DMS153 treated with DMSO at 0.1 percent for 48 hours (cell line): Measurements from ENCODE around the gene ARHGAP31.
"Not testable (repeated sequence)": the region's sequence is repeated elsewhere in the genome, so short reads cannot be mapped to it uniquely, and the experiment has no call there.

Experiments
- DNase-seq: peaks from one replicate; lab custom pipeline; 2025; ENCODE audit not compliant: unreplicated experiment; lab: John Stamatoyannopoulos, UW

ARHGAP31 gene

DNA sequence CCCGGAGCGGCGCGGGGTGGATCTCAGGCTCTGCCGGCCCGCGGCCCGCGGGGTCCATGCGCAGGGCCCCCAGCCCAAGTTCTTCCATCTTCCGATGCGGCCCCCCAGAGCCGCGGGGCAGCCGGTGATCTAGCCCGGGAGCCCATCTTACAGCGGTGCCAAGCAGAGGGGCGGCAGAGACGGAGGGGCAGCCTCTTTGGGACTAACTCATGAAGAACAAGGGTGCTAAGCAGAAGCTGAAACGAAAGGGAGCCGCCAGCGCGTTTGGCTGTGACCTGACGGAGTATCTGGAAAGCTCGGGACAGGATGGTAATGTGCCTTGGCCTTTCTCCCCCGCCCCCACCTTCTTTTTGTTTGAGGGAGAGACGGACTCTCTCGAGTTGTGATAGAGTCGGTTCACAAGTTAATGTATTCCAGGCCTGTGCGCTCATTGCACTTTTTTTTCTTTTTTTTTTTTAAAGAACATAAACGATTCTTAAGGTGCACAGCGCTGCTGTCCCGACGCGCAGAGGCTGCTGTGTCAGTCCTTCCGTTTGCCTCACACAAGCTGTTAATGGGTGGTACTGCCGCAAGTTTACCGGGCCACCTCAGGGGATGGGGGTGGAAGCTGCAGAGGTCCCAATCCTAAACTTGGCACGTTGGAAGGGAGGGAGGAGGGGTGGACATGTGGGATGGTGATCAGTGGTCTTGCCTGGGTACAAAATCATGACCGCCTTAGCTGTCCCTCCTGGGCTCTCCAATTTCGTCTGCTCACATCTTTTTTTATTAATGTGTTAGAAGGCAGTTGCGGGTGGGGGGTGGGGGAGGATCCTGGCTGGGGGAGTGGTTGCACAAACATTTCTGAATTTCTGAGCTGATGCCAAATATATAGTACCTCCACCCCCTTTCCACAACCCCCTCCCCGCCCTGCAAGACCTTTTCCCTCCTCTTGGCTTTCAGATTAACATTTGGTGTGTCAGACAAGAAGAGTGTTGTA lies 801 bp downstream of the ARHGAP31 start:
- DNase-seq = peak; percentile 31

- no peak for DNase-seq
These were observed 1.9 kb downstream of the ARHGAP31 start for GRCh38 chr3:119295816-119296726.

DNA sequence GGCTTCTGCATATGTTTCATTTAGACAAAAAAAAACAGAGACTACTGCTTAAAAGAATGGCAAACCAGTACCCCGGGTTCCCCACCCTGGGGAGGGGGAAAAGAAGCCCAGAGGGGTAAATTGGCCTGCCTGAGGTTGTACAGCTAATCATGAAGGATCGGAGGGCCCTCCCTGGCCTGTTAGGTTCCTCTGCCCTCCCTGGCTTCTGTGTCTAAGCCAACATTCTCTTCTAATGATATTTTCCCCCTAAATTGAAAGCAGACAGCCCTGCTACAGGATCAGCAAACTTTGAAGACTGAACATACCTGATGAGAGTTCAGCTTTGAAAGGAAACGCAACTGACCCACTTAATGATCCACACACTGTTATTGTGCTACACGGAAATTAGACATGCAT lies 2.5 kb downstream of the ARHGAP31 start:
- no peak for DNase-seq

DNA sequence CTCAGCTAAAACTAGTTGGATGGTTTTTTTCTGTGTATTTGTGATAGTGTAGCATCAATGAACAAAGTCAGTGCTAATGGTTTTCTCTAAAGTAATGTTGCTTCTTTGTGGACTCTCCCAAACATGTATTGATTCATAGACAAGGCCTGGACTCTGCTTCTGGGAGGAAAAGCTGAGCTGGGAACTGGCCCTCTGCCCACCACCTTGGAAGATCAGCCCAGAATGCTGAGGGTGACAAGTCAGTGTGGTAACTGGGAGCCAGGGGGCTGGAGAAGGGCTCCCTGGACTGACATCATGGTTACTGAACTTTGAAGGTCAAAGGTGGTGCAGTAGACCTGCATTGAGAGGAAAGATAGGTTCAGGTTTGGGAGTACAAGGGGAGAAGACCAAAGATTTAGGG lies 3.0 kb downstream of the ARHGAP31 start:
- no peak for DNase-seq

GRCh38 chr3:119298565-119298941 lies 4.4 kb downstream of the ARHGAP31 start:
- DNase-seq = no peak

DNA sequence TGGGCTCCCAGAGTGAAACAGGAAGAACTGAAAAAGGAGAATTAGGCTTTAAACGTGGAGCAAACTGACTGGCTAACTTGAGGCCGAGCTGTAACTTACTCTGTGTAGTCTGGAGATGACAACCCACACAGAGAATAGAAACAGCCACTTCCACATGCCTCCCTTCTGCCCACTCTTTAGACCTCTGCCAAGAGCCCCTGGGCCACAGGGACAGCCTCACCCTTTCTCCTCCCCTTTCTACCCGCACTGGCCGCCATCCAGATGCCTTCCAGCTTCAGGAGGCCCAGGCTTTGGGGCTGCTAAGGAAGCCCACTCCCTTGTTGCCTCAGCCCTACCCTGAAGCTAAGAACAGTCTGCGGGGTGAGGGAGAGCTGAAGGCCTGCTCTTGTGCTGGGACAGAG lies 6.8 kb downstream of the ARHGAP31 start:
- no peak for DNase-seq

DNA sequence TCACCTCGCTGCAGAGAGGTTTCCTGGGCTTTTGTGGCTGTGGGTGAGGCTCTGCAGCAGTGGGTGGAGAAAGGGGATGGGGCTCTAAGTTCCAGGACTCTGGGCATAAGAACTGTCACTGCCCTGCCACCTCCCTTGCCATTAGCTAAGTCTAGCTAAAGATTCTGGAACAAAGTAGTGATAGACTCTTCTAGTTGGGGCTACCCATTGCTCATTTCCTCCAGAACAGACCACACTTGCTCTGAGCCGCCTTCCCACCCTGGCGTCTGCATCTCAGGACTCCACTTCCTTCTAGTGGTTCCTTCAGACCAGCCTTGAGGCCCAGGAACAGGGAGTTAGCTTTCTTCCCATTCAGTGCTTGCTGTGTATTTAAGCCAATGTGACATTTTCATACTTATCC lies 7.5 kb downstream of the ARHGAP31 start:
- no peak for DNase-seq

- no peak for DNase-seq
These were observed 8.7 kb downstream of the ARHGAP31 start for GRCh38 chr3:119302697-119303551.

GRCh38 chr3:119304201-119304713 lies 10.1 kb downstream of the ARHGAP31 start:
- no peak for DNase-seq

DNA sequence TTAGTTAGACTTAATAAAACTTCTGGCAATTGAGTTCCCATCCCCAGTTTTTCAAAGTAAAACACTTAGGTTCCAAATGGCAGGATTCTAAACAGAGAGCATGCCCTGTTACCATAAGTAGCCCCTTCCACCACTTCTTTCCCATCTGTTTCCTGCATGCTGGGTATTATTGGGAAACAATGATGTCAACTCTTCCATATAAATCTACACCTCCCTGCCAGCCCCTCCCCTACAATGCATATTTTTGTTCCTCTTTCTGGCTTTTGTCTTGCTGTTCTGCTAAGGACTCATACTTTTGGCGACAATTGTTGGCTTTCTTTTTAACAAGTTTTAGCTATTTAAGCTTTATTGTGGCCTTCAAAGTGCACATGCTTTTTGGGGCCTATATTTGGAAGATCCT lies 11.1 kb downstream of the ARHGAP31 start:
- no peak for DNase-seq

GRCh38 chr3:119306378-119306777 lies 12.2 kb downstream of the ARHGAP31 start:
- DNase-seq = not testable (repeated sequence)

DNA sequence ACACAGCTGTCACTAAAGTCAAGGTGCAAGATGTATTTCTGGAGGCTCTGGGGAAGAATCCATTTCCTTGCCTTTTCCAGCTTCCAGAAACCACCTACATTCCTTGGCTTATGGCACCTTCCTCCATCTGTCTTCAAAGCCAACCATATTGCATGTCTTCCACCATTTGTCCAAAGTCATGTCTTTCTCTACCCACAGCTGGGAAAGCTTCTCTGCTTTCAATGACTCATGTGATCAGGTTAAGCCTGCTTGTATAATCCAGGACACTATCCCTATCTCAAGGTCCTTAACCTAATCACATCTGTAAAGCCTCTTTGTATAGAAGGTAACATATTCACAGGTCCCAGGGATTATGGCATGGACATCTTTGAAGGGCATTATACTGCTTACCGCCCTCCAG lies 14.2 kb downstream of the ARHGAP31 start:
- no peak for DNase-seq

- DNase-seq = no peak
These were observed 15.4 kb downstream of the ARHGAP31 start for GRCh38 chr3:119309591-119309990.

GRCh38 chr3:119310071-119310470 lies 15.9 kb downstream of the ARHGAP31 start:
- DNase-seq = no peak

DNA sequence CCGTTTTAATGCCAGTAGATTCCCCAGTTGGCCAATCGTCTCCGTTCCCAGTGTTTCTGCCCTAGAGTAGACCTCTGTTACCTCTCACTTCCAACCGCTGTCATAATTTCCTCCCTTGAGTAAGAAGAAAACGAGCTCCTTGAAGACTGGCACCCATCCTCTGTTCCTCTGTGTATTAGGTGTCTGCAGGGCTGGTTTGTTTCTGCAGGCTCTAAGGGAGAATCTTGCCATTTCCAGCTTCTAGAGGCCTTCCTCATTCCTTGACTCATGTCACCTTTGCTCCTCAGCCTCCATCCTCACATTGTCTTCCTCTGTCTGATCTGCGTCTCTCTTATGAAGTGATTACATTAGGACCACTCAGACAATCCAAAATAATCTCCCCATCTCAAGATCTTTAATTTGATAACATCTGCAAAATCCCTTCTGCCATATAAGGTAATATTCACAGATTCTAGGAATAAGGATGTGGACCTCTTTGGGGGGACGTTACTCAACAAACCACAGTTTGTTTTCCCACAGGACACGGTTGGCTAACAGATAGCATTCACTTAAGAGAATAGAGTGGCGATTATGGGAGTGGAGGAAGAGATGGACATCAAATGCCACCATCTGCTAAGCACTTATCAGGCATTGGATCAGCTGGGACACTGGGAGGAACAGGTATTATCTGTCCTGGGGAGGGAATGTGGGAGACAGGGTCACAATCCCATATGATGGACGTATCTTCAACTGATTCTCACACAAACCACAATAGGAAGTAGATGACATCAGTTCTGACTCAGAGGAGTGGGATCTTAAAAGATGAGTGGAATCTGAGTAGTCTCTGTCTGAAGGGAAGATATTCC lies 17.1 kb downstream of the ARHGAP31 start:
- DNase-seq = no peak

DNA sequence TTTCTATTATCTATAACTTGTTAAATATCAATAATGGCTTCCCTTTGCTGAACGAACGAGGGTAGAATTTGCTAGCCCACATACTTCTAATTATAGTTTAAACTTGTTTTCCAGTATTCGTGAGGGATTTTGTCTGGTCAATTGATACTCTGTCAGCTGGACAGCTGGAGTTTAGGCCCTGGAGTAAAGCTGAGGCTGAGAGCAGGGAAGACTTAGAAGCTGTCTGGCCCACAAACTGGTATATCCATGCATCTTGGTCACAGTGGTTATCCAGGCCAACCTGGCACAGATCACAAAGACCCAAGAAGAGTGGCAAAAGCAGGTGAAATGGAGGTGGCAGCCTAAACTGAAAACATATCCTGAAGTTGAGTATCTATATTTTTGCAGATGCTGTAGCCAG lies 19.3 kb downstream of the ARHGAP31 start:
- DNase-seq = no peak

DNA sequence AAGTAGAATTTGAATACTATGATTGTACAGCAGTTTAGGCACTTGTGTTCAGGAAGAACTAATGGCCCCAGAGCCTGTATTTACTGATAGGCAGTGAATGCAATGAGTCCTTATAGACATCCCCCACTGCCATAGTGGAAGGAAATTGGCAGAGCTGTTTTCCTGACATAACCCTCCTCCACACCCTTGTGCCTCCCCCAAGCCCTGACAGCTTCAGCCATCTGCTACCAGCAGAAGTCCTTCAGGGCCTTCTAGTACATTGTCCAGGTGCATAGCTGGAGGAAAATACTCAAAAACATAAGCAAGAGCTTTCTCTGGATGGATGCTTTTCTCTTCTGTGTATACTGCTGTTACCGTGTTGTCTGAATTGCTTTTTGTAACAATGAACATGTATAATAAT lies 20.6 kb downstream of the ARHGAP31 start:
- no peak for DNase-seq

GRCh38 chr3:119315600-119316312 lies 21.6 kb downstream of the ARHGAP31 start:
- no peak for DNase-seq

- no peak for DNase-seq
These were observed 22.1 kb downstream of the ARHGAP31 start for GRCh38 chr3:119316313-119316670.
